H1 (cell line): ENCODE results near the gene USB1. TPM values are rescaled to one million over a fixed set of nuclear protein-coding genes. Genes with fewer than 3 reads are reported as not detected.

ENCODE experiments used
- CTCF ChIA-PET: fragments of 300-600 bp; sonication (Branson Sonifier 250); formaldehyde crosslinking; loops from one replicate; lab custom pipeline; 2021; ENCODE audit not compliant: partially characterized antibody; lab: Charles Lee
- POLR2A ChIA-PET: fragments of 300-600 bp; sonication (Branson Sonifier 250); formaldehyde crosslinking; loops from one replicate; lab custom pipeline; 2021; ENCODE audit warnings: inconsistent platforms; ENCODE audit not compliant: partially characterized antibody; lab: Charles Lee
- DNase-seq, 2 experiments: peaks; one replicate each; pipeline versions ENCODE4 v3.0.0 to v3.0.0-alpha.2; 2010 to 2022; ENCODE audit warnings: low spot score in 2 of 2, low read depth in 1 of 2, mixed read lengths in 1 of 2
- FAIRE-seq: peaks from 2 replicates; lab custom pipeline; 2011; peaks lifted over from hg19 to GRCh38; lab: Jason Lieb, UNC
- H2AFZ ChIP-seq: 2 replicates; pipeline ENCODE4 v1.8.1; 2012; ENCODE audit warnings: low read length, inconsistent platforms
- H2AK5ac ChIP-seq: 2 replicates; pipeline ENCODE4 v1.6.1; 2013; ENCODE audit warnings: low read depth, low read length
- H2BK120ac ChIP-seq: replicated peaks from 2 replicates; pipeline ENCODE3; 2013; ENCODE audit warnings: low read depth, low read length, inconsistent platforms
- H2BK12ac ChIP-seq: 2 replicates; pipeline ENCODE4 v1.6.1; 2013; ENCODE audit warnings: low read depth, low read length
- H2BK15ac ChIP-seq: 2 replicates; pipeline ENCODE4 v1.6.1; 2013; ENCODE audit warnings: low read length
- H2BK20ac ChIP-seq: 2 replicates; pipeline ENCODE4 v1.6.1; 2013; ENCODE audit warnings: low read length
- H2BK5ac ChIP-seq: 2 replicates; pipeline ENCODE4 v1.6.1; 2013; ENCODE audit warnings: low read depth, low read length
- H3K14ac ChIP-seq: 2 replicates; pipeline ENCODE4 v1.6.1; 2013; ENCODE audit warnings: inconsistent platforms; ENCODE audit not compliant: insufficient read length
- H3K18ac ChIP-seq: 2 replicates; pipeline ENCODE4 v1.6.1; 2013; ENCODE audit warnings: low read length; ENCODE audit errors: extremely low read depth
- H3K23ac ChIP-seq: 2 replicates; pipeline ENCODE4 v1.6.1; 2013; ENCODE audit warnings: inconsistent platforms; ENCODE audit not compliant: insufficient read length
- H3K23me2 ChIP-seq: 2 replicates; pipeline ENCODE4 v1.6.1; 2013; ENCODE audit warnings: low read depth, low read length
- H3K27ac ChIP-seq: 2 replicates; pipeline ENCODE4 v1.6.1; 2011; ENCODE audit warnings: low read depth, low read length, inconsistent platforms
- H3K27me3 ChIP-seq, 4 experiments: replicated peaks in 1 of 4; 1 replicate in 1 of 4; 2 replicates in 3 of 4; pipeline versions ENCODE4 v1.6.1 to v1.8.1; 2011 to 2013; ENCODE audit warnings: low read length in 3 of 4, mild to moderate bottlenecking in 3 of 4, inconsistent platforms in 2 of 4, mixed read lengths in 2 of 4, moderate library complexity in 1 of 4; ENCODE audit not compliant: control insufficient read depth in 3 of 4, insufficient read depth in 3 of 4; ENCODE audit errors: extremely low read depth in 1 of 4
- H3K36me3 ChIP-seq, 4 experiments: 2 replicates each; pipeline versions ENCODE4 v1.6.1 to v1.8.1; 2011 to 2013; ENCODE audit warnings: mild to moderate bottlenecking in 4 of 4, low read length in 3 of 4, moderate library complexity in 2 of 4, control low read depth in 1 of 4, inconsistent platforms in 1 of 4; ENCODE audit not compliant: insufficient read depth in 4 of 4, control insufficient read depth in 2 of 4
- H3K4ac ChIP-seq: replicated peaks from 2 replicates; pipeline ENCODE3; 2013; ENCODE audit warnings: low read length, low read depth, mixed read lengths, inconsistent platforms; ENCODE audit not compliant: insufficient read length
- H3K4me1 ChIP-seq, 4 experiments: replicated peaks in 1 of 4; 1 replicate in 1 of 4; 2 replicates in 3 of 4; pipeline versions ENCODE4 v1.6.1 to v1.8.1; 2011 to 2013; ENCODE audit warnings: low read length in 3 of 4, inconsistent platforms in 2 of 4, mixed read lengths in 1 of 4; ENCODE audit not compliant: insufficient read depth in 4 of 4, control insufficient read depth in 3 of 4
- H3K4me2 ChIP-seq, 2 experiments: 2 replicates each; pipeline versions ENCODE4 v1.6.1 to v1.8.1; 2011 to 2013; ENCODE audit warnings: low read depth in 2 of 2, low read length in 2 of 2, control low read depth in 1 of 2, inconsistent platforms in 1 of 2, mild to moderate bottlenecking in 1 of 2; ENCODE audit not compliant: insufficient read depth in 1 of 2
- H3K4me3 ChIP-seq, 4 experiments: fragments of 200-600, 300-600 bp in 1 of 4; sonication (generic), shearing (Covaris generic), sonication (Bioruptor Twin) in 1 of 4; 2 replicates each; pipeline versions ENCODE4 v1.5.1 to v1.8.1; 2011 to 2016; ENCODE audit warnings: low read length in 4 of 4, low read depth in 3 of 4, control low read depth in 2 of 4, inconsistent platforms in 2 of 4, mild to moderate bottlenecking in 2 of 4, mixed read lengths in 1 of 4, moderate library complexity in 1 of 4; ENCODE audit not compliant: insufficient read depth in 2 of 4; ENCODE audit errors: extremely low read depth in 1 of 4
- H3K56ac ChIP-seq: replicated peaks from 2 replicates; pipeline ENCODE3; 2013; ENCODE audit warnings: low read depth, mild to moderate bottlenecking, mixed read lengths, low read length, inconsistent platforms; ENCODE audit not compliant: insufficient read length
- H3K79me1 ChIP-seq: 2 replicates; pipeline ENCODE4 v1.6.1; 2013; ENCODE audit warnings: low read depth, low read length, control low read depth
- H3K79me2 ChIP-seq, 2 experiments: 2 replicates each; pipeline versions ENCODE4 v1.6.1 to v1.8.1; 2012 to 2013; ENCODE audit warnings: low read length in 2 of 2, mild to moderate bottlenecking in 2 of 2, inconsistent platforms in 1 of 2; ENCODE audit not compliant: insufficient read depth in 2 of 2, control insufficient read depth in 1 of 2
- H3K9ac ChIP-seq, 4 experiments: replicated peaks in 1 of 4; 1 replicate in 1 of 4; 2 replicates in 3 of 4; pipeline versions ENCODE4 v1.6.1 to v1.8.1; 2011 to 2013; ENCODE audit warnings: low read depth in 3 of 4, low read length in 3 of 4, control low read depth in 2 of 4, mild to moderate bottlenecking in 2 of 4, moderate library complexity in 2 of 4, inconsistent platforms in 1 of 4; ENCODE audit errors: extremely low read depth in 1 of 4
- H3K9me3 ChIP-seq, 2 experiments: 2 replicates each; pipeline versions ENCODE4 v1.6.1 to v1.8.1; 2012 to 2013; ENCODE audit warnings: mild to moderate bottlenecking in 2 of 2, moderate library complexity in 2 of 2, control low read depth in 1 of 2, inconsistent platforms in 1 of 2, low read depth in 1 of 2, low read length in 1 of 2, mixed read lengths in 1 of 2; ENCODE audit not compliant: insufficient read depth in 2 of 2
- H4K20me1 ChIP-seq, 2 experiments: replicated peaks in 1 of 2; 2 replicates each; pipeline versions ENCODE3 to v1.8.1; 2011 to 2013; ENCODE audit warnings: inconsistent platforms in 2 of 2, low read length in 2 of 2, mild to moderate bottlenecking in 1 of 2; ENCODE audit not compliant: insufficient read depth in 2 of 2, control insufficient read depth in 1 of 2
- H4K5ac ChIP-seq: 2 replicates; pipeline ENCODE4 v1.6.1; 2013; ENCODE audit warnings: low read length, low read depth, mixed read lengths, inconsistent platforms; ENCODE audit not compliant: insufficient read length
- H4K8ac ChIP-seq: 2 replicates; pipeline ENCODE4 v1.8.0; 2013; ENCODE audit warnings: mild to moderate bottlenecking, moderate library complexity, low read length, inconsistent platforms; ENCODE audit not compliant: insufficient read depth; ENCODE audit errors: extremely low read depth
- H4K91ac ChIP-seq: replicated peaks from 2 replicates; pipeline ENCODE3; 2013; ENCODE audit warnings: low read length, mixed read lengths, inconsistent platforms; ENCODE audit not compliant: insufficient read length
- BRCA1 ChIP-seq: IDR thresholded peaks from 2 replicates; pipeline ENCODE4 v1.6.1; 2012; ENCODE audit warnings: low read depth, low read length, improper control_type of control experiment
- EZH2 ChIP-seq: fragments of 200-600 bp; sonication (generic); IDR thresholded peaks from 2 replicates; pipeline ENCODE4 v1.7.1; 2012; ENCODE audit warnings: low read depth, mild to moderate bottlenecking, moderate library complexity, low read length, inconsistent platforms; ENCODE audit not compliant: severe bottlenecking
- TBP ChIP-seq: IDR thresholded peaks from 2 replicates; pipeline ENCODE4 v1.6.1; 2011; ENCODE audit warnings: low read depth, low read length, improper control_type of control experiment
- WGBS, 2 experiments: shearing (Covaris generic) in 1 of 2; methylation state at CpG; one replicate each; pipeline versions ENCODE4 v1.1.6 to v1.1.7; 2013 to 2015; ENCODE audit warnings: low lambda C conversion rate in 2 of 2, mixed read lengths in 2 of 2, inconsistent platforms in 1 of 2, low coverage in 1 of 2, missing lambda C conversion rate in 1 of 2; ENCODE audit not compliant: insufficient replicate concordance in 2 of 2, insufficient coverage in 1 of 2, insufficient read length in 1 of 2; ENCODE audit errors: extremely low coverage in 1 of 2, missing lambda C conversion rate in 1 of 2; 5-methylcytosine and 5-hydroxymethylcytosine counted together
- polyA plus RNA-seq, 7 experiments: library from polyadenylated mRNA; depleted of rRNA in 3 of 7; stranded (reverse) in 5 of 7; unstranded in 2 of 7; fragments of >200 nt in 5 of 7; fragments of 200-250 nt in 2 of 7; gene quantifications; 1 replicate in 5 of 7; 2 replicates in 1 of 7; 4 replicates in 1 of 7; pipeline versions ENCODE4 v1.2.1 to v1.2.3, GENCODE V29; 2011 to 2013; ENCODE audit warnings: missing spikeins in 2 of 7, mixed read lengths in 2 of 7
- total RNA-seq: library from RNA; stranded (reverse); fragmentation: NEBNext Ultra II Directional; extraction: Animal tissue kit (Norgen Biotek cat#: 25700); gene quantifications from 2 replicates; pipeline ENCODE4 v1.2.1, GENCODE V29; 2021

USB1 gene
- total and polyA plus RNA-seq, 2 of the 8 experiments (the other 6 are each of a cell fraction or from before 2014, with no cell fraction given), result 65.4 to 75.9 TPM

DNA sequence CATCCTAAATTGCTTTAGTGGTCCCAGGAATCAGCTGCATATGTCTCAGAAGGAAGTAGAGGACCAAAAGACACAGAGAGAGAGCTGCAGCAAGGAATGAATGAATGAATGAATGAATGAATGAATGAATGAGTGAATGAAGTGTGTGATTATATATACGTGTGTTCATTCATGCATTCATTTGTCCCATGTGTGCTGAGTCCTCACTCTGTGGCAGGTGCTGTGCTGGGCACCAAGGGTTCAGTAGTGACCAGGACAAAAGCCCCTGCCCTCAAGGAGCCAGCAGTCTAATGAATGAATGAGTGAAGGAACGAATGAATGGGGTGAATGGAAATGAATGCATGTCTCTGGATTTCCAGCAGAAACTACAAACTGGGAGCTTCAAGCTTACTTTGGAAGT lies 39.7 kb upstream of the USB1 start:
- H4K5ac ChIP-seq, result no peak overlapping the region
- no peak overlapping the region for H3K14ac ChIP-seq
- no peak overlapping the region for H4K91ac ChIP-seq
- no peaks in the 10 kb centered on the region for H3K36me3 ChIP-seq
- H3K79me1 ChIP-seq, result no peaks in the 10 kb centered on the region
- no peak for FAIRE-seq
- H2AK5ac ChIP-seq, result no peak overlapping the region
- peak overlapping the region; percentile 15; the same call in 1 of the 2 replicates for H4K8ac ChIP-seq
- peaks cover 0 to 10% (median 5%) of the 10 kb centered on the region in 4 experiments; a peak in 6 of 7 replicates for H3K4me1 ChIP-seq
- no peak overlapping the region for H3K4me3 ChIP-seq
- CTCF ChIA-PET, result interaction anchor here (0.7 to 3.2 kb wide), 10 partner anchors 8 to 55 kb away, joined by 3 to 15 read pairs (median 4); partner anchors contain the start of genes CNGB1 and USB1
- WGBS, 2 experiments, result 89% methylated on average over 2 of the region's 2 CpGs; no CpG with 5 or more reads in 1 of the 2 experiments
- H2BK12ac ChIP-seq, result no peak overlapping the region
- H4K20me1 ChIP-seq, result no peaks in the 10 kb centered on the region
- H3K79me2 ChIP-seq, result no peaks in the 10 kb centered on the region
- no peak for DNase-seq
- H3K23ac ChIP-seq, result no peak overlapping the region
- H3K9me3 ChIP-seq, result no peaks in the 10 kb centered on the region
- no peak overlapping the region for H3K56ac ChIP-seq
- no peak overlapping the region for H2BK120ac ChIP-seq
- H2BK20ac ChIP-seq, result no peak overlapping the region
- H3K4me2 ChIP-seq, result no peak overlapping the region
- no peak overlapping the region for H2BK15ac ChIP-seq
- no peaks in the 10 kb centered on the region for H3K27me3 ChIP-seq
- H3K23me2 ChIP-seq, result no peaks in the 10 kb centered on the region
- H3K4ac ChIP-seq, result no peak overlapping the region
- TF ChIP-seq EZH2 (no peak), BRCA1 (no peak), TBP (no peak)
- TF ChIP-seq, all 59 proteins: peak for 0
- no peak overlapping the region for H2AFZ ChIP-seq
- no peak overlapping the region for H3K9ac ChIP-seq
- H3K27ac ChIP-seq, result no peak overlapping the region
- POLR2A ChIA-PET, result interaction anchor here (3.1 kb wide), 1 partner anchor 11 kb away, joined by 10 read pairs; the partner anchor contains the start of gene CNGB1
- no peak overlapping the region for H2BK5ac ChIP-seq
- no peak overlapping the region for H3K18ac ChIP-seq
